DOHH2 (cell line): ENCODE measurements around the gene CDKAL1.

ENCODE experiments used
- H3F3A ChIP-seq: fragments of 200-600 bp; sonication (generic), shearing (Covaris generic); 2 replicates; pipeline ENCODE4 v1.6.0; 2016; ENCODE audit warnings: antibody characterized with exemption, mild to moderate bottlenecking; ENCODE audit not compliant: control insufficient read depth, insufficient read depth
- H3K27ac ChIP-seq: fragments of 200-600 bp; sonication (generic); 2 replicates; pipeline ENCODE4 v1.5.1; 2014; ENCODE audit warnings: low read depth, mild to moderate bottlenecking, low read length, moderate library complexity
- H3K27me3 ChIP-seq: fragments of 200-600 bp; sonication (generic); 2 replicates; pipeline ENCODE4 v1.6.1; 2014; ENCODE audit warnings: mild to moderate bottlenecking, low read length, mixed read lengths; ENCODE audit not compliant: control insufficient read depth
- H3K36me3 ChIP-seq: fragments of 200-600 bp; sonication (generic); 2 replicates; pipeline ENCODE4 v1.6.1; 2014; ENCODE audit warnings: mild to moderate bottlenecking, low read length, moderate library complexity, mixed read lengths; ENCODE audit not compliant: control insufficient read depth
- H3K4me1 ChIP-seq: fragments of 200-600 bp; sonication (generic); 2 replicates; pipeline ENCODE4 v1.6.1; 2014; ENCODE audit warnings: mild to moderate bottlenecking, low read length, mixed read lengths; ENCODE audit not compliant: control insufficient read depth
- H3K4me2 ChIP-seq: fragments of 200-600 bp; sonication (generic); 2 replicates; pipeline ENCODE4 v1.6.0; 2014; ENCODE audit warnings: mild to moderate bottlenecking, low read length, moderate library complexity
- H3K4me3 ChIP-seq: fragments of 200-600 bp; sonication (generic); 2 replicates; pipeline ENCODE4 v1.5.1; 2014; ENCODE audit warnings: mild to moderate bottlenecking, low read length, mixed read lengths
- H3K79me2 ChIP-seq: fragments of 200-600 bp; sonication (generic); 2 replicates; pipeline ENCODE4 v1.6.1; 2014; ENCODE audit warnings: mild to moderate bottlenecking, low read length, mixed read lengths; ENCODE audit not compliant: control insufficient read depth
- H3K9me2 ChIP-seq: fragments of 200-600 bp; sonication (generic); replicated peaks from 2 replicates; pipeline ENCODE4 v1.6.1; 2014; ENCODE audit warnings: mild to moderate bottlenecking, low read length, mixed read lengths; ENCODE audit not compliant: control insufficient read depth
- H3K9me3 ChIP-seq: fragments of 200-600 bp; sonication (generic); 2 replicates; pipeline ENCODE4 v1.6.1; 2014; ENCODE audit warnings: antibody characterized with exemption, low read length, mixed read lengths; ENCODE audit not compliant: control insufficient read depth, insufficient read depth
- H4K20me1 ChIP-seq: fragments of 200-600 bp; sonication (generic); 2 replicates; pipeline ENCODE4 v1.6.0; 2014; ENCODE audit warnings: low read depth, mild to moderate bottlenecking, antibody characterized with exemption, low read length, moderate library complexity; ENCODE audit not compliant: control insufficient read depth, insufficient read depth
- EZH2phosphoT487 ChIP-seq: fragments of 200-600 bp; sonication (generic); IDR thresholded peaks from 2 replicates; pipeline ENCODE4 v1.6.1; 2017; ENCODE audit warnings: borderline replicate concordance, mild to moderate bottlenecking, antibody characterized with exemption, low read length, moderate library complexity, mixed read lengths
- TF ChIP-seq, protein P1 (sequence below): fragments of 200-600 bp; sonication (generic); IDR thresholded peaks from one replicate; pipeline ENCODE4 v1.5.1; 2014; ENCODE audit warnings: antibody characterized with exemption, mild to moderate bottlenecking, low read depth, low read length; ENCODE audit not compliant: poor library complexity, severe bottlenecking

The CDKAL1 gene

GRCh38 chr6:20657274-20657800 is 123.1 kb downstream of the CDKAL1 start:
- H3K27me3 ChIP-seq: no peaks in the 10 kb centered on the region

DNA sequence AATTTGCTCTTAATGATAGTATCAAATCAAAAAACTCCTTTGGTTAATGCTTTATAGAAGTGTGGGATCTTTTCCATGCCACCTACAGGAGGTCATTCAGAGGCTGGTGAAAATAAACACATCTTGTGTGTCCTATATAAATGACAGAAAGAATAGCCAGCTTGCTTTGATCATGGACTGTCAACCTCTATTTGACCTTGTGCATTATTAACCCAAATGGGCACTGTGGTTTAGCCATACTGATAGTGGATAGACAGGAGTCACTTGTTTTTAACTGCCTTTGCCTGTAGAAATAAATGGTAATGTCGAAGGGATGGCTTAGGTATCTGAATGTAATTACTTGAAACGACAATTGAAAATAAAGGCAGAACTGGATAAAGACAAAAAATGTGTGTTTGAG is 123.8 kb downstream of the CDKAL1 start:
- Histone ChIP-seq H3K9me3 (no peaks in the 10 kb centered on the region), H3K27me3 (no peaks in the 10 kb centered on the region), H3K4me1 (peaks cover 6% of the 10 kb centered on the region), H3K9me2 (no peaks in the 10 kb centered on the region), H3K79me2 (peaks cover 2% of the 10 kb centered on the region; the same call in 1 of the 2 replicates), H3K27ac (no peak overlapping the region), H4K20me1 (no peaks in the 10 kb centered on the region), H3K4me3 (no peak overlapping the region), H3K4me2 (no peak overlapping the region), H3K36me3 (peaks cover 3% of the 10 kb centered on the region; the same call in 1 of the 2 replicates), H3F3A (no peaks in the 10 kb centered on the region)
- no peak for TF ChIP-seq EZH2phosphoT487
- TF ChIP-seq, protein P1, sequence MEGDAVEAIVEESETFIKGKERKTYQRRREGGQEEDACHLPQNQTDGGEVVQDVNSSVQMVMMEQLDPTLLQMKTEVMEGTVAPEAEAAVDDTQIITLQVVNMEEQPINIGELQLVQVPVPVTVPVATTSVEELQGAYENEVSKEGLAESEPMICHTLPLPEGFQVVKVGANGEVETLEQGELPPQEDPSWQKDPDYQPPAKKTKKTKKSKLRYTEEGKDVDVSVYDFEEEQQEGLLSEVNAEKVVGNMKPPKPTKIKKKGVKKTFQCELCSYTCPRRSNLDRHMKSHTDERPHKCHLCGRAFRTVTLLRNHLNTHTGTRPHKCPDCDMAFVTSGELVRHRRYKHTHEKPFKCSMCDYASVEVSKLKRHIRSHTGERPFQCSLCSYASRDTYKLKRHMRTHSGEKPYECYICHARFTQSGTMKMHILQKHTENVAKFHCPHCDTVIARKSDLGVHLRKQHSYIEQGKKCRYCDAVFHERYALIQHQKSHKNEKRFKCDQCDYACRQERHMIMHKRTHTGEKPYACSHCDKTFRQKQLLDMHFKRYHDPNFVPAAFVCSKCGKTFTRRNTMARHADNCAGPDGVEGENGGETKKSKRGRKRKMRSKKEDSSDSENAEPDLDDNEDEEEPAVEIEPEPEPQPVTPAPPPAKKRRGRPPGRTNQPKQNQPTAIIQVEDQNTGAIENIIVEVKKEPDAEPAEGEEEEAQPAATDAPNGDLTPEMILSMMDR: no peak

More at GRCh38 chr6:20657274-20657800, 123.1 kb downstream of the CDKAL1 start:
- H3K4me2 ChIP-seq: no peak overlapping the region
- H4K20me1 ChIP-seq: no peaks in the 10 kb centered on the region
- no peaks in the 10 kb centered on the region for H3K9me2 ChIP-seq
- peaks cover 2% of the 10 kb centered on the region; the same call in 1 of the 2 replicates for H3K79me2 ChIP-seq
- H3K4me3 ChIP-seq: no peak overlapping the region
- H3K4me1 ChIP-seq: peaks cover 6% of the 10 kb centered on the region
- no peaks in the 10 kb centered on the region for H3K9me3 ChIP-seq
- peaks cover 3% of the 10 kb centered on the region; the same call in 1 of the 2 replicates for H3K36me3 ChIP-seq
- no peak overlapping the region for H3K27ac ChIP-seq
- no peaks in the 10 kb centered on the region for H3F3A ChIP-seq
- TF ChIP-seq, protein P1: no peak
- TF ChIP-seq EZH2phosphoT487: no peak

DNA sequence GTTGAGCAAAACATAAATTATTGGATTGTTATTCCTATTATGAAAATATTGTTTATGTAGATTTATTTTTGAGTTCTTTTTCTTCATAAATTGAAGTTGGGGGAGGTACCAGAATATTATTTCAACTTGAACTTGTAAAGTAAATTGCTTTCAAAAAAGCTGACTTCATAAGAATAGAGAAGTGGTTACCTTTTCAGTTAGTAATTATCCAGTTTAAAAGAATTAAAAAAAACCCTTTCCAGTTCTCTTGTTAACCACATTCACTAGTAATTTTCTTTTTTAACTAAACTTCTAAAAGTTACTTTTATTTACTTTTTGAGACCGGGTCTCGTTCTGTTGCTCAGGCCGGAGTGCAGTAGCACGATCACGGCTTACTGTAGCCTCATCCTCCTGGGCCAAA is 124.3 kb downstream of the CDKAL1 start:
- Histone ChIP-seq H3K79me2 (peaks cover 2% of the 10 kb centered on the region; the same call in 1 of the 2 replicates), H3K9me2 (no peaks in the 10 kb centered on the region), H3K27me3 (no peaks in the 10 kb centered on the region), H3K4me3 (no peak overlapping the region), H3K36me3 (no peaks in the 10 kb centered on the region), H3K9me3 (no peaks in the 10 kb centered on the region), H4K20me1 (no peaks in the 10 kb centered on the region), H3K27ac (no peak overlapping the region), H3K4me1 (peaks cover 6% of the 10 kb centered on the region), H3F3A (no peaks in the 10 kb centered on the region), H3K4me2 (no peak overlapping the region)
- TF ChIP-seq, protein P1: no peak
- TF ChIP-seq EZH2phosphoT487: no peak
